GM18508 (cell line): Measurements from ENCODE around the gene ZNF302.
"Not testable (repeated sequence)": the region's sequence is repeated elsewhere in the genome, so short reads cannot be mapped to it uniquely, and the experiment has no call there.

Experiments
- ATAC-seq: cut with Tn5 transposase; IDR thresholded peaks from one replicate; pipeline ENCODE4 v1.9.1; 2021; ENCODE audit warnings: moderate number of reproducible peaks; ENCODE audit not compliant: insufficient read depth, unreplicated experiment

ZNF302 gene

GRCh38 chr19:34677386-34678084, at the start of gene ZNF302:
TSS of gene ZNF302 (plus strand) at chr19:34677678. CDS start at chr19:34678805, 1,127 bp downstream.
- peak; percentile 91 for ATAC-seq

DNA sequence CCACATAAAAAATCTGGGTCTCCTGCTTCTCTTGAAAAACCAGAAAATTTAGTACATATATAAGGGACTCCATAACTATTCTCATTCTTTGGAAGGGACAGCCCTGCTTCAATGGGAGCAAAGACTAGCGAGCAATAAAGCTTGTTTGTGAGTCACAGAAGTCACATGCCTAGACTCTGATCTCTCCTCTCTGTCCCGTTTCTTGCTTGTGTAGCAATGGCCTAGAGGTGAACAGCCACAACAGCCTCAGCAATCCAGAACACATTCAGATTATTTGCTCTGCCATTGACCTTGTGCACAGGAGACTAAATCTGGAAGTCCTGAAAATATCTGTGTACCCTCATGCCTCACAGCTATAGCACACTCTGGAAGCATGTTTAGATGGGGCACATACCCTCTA, 43.7 kb upstream of the ZNF302 start:
- no peak for ATAC-seq

DNA sequence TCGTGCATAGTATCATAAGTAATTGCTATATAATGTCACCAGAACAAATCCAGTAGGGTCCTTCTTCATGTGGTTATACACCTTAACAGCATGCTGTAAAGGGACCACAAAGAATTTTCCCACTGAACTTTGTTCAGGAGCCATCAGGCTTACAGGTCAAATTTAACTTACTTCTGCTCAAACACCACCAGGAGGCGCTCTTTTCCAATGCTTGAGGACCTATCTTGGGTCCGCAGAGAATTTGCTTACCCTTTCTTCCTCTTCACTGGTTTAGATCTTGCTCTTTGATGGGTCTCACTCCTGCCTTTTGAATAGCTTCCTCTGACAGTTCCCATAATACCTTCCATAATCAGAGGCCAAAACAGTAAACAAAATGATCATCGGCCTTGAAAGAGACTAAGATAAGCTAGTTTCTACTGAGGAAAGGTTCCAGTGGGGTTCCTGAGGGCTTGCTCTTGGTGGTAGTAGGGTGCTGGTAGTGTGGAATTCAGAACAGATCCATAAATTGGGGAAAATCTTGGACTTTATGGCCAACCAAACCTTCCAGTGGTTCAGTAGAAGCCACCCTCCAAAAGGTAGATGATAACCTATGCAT, 37.9 kb upstream of the ZNF302 start:
- ATAC-seq: no peak

DNA sequence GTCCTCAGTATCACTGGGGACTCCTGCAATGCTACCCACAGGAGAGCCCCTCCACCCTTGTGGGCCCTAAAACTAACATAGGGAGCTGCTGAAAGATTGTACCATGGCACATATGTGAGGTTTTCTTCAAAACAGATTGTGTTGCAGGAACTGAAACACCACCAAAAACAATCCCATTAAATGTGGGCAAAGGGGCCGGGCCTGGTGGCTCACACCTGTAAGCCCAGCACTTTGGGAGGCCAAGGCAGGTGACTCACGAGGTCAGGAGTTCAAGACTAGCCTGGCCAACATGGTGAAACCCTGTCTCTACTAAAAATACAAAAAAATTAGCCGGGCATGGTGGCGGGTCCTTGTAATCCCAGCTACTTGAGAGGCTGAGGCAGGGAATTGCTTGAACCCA, 35.2 kb upstream of the ZNF302 start:
- ATAC-seq: no peak

DNA sequence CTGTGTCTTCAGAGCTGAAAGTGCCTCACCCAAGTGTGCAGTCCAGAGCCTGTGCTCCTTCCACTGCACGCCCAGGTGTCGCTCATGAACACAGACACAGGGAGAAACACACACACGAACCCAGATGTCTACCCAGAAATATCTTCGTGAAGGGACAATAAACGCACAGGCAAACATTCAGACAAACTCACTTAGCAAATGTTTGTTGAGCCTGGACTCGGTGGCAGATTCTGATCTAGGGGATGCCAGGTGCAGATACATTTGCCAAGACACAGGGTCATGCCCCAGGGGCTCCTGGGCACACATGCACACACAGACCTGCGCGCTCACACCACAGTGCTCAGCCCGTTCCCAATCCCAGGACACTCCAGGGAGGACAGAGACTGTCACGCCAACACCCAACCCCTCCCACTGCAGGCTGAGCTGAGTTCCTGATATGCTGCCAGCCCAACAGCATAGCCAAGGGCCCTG, 32.5 kb upstream of the ZNF302 start:
- ATAC-seq: no peak

DNA sequence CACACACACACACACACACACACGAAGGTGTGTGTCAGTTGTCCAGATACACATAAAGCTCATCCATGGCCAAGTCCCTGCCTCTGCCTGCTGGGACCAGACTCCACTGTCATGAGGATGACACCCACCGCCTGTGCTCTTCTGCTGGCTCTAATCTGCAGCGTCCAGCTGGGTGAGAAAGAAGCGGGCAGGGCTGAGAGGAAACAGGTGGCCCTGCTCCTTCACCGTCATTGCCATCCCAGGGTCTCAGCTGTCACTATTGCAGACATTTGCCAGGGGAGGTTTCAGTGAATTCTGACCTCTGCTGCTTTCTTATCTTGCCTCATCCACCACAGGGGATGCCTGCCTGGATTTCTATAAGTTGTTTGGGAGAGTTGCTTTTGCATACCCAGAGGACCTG, 31.9 kb upstream of the ZNF302 start:
- ATAC-seq: no peak

GRCh38 chr19:34649886-34650543, 27.5 kb upstream of the ZNF302 start:
- ATAC-seq: no peak

- no peak for ATAC-seq
Measured at GRCh38 chr19:34651747-34652146, 25.7 kb upstream of the ZNF302 start.

DNA sequence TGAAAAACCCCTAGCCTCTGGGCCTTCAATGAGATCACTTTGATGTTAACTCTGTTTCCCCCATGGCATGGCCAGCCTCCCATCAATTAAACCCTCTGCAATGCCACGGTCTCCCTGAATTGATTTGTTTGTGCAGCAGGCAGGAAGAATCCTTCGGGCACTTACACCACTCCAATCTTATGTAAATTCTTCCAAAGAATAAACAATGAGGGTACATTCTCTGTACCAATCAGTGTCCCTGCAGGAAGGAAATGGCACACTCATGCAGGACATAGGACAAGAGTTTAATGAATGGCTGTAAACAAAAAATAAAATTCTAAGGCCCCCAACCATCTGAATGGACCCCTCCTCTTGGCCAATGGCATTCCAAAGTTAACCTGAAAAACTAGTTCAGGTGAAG, 22.7 kb upstream of the ZNF302 start:
- no peak for ATAC-seq

DNA sequence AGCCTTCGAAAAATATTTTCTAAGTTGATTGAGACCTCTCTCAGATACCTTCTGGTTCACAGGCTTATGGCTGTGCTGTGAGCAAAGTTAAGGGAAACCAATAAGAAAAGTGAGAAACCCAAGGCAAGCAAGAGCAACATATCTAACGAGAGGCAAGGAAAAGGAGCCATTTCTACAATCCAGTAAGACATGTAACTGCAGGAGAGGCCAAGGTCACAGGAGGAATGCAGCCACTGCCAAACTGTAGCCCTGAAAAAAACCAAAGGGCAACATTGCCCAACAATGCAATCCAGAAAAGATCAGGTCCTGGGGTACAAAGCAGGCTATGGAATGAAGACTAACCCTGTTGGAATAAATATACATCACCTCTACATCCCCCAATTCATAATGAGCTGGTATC, 21.8 kb upstream of the ZNF302 start:
- no peak for ATAC-seq

- ATAC-seq: no peak
Measured at GRCh38 chr19:34661357-34661756, 16.1 kb upstream of the ZNF302 start.

DNA sequence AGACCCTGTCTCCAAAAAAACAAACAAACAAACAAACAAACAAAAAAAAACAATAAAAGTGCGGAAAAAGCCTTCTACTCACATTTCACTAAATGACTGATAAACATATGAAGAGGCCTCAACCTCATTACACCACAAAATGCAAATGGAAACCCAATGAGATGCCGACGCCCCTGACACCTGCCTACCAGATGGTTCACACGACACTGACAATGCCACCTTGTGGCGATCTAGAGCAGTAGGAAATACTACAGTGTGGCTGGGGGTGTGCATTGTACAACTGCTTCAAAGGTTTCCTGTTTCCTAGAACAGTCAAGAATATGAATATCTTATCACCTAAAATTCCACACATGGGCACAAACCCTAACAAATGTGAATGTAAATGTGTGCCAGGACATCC, 14.6 kb upstream of the ZNF302 start:
- no peak for ATAC-seq

DNA sequence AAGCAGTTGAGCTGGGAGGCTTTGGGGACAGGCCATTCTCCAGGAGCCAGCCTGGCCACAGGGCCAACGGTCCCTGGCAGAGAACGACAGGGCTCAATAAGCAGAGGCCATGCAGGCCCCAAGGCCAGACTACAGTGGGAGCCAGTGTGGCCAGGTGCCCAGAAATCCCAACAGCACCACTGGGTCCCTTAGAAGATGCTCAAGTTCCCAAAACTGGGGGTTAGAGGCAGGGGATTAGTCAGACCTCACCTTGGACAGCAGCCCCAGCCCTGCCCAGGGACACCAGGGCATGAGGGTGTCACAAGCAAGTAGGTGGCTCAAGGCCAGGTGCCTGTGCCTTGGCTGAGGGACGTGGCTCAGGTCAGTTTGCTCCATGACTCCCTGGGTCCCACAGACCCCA, 13.3 kb upstream of the ZNF302 start:
- ATAC-seq: no peak

- ATAC-seq: no peak
Measured at GRCh38 chr19:34664870-34665269, 12.6 kb upstream of the ZNF302 start.

- ATAC-seq: not testable (repeated sequence)
Measured at GRCh38 chr19:34665275-34665674, 12.2 kb upstream of the ZNF302 start.

- ATAC-seq: no peak
Measured at GRCh38 chr19:34666200-34666957, 11.1 kb upstream of the ZNF302 start.

DNA sequence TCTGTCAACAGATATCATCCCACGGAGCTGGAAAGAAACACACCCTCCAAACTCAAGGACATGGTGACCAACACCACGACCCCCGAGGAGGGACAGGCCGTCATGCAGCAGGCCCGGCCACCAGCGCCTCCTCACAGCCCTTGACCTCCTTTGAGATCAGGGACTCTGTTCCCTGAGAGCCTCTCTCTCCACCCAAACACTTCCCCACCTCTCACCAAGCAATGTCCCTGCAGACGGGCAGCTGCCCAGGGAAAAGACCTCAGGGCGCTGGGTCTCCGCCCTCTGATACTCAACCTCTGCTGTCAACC, 10.6 kb upstream of the ZNF302 start:
- ATAC-seq: no peak

- ATAC-seq: no peak
Measured at GRCh38 chr19:34667349-34668076, 10.0 kb upstream of the ZNF302 start.

DNA sequence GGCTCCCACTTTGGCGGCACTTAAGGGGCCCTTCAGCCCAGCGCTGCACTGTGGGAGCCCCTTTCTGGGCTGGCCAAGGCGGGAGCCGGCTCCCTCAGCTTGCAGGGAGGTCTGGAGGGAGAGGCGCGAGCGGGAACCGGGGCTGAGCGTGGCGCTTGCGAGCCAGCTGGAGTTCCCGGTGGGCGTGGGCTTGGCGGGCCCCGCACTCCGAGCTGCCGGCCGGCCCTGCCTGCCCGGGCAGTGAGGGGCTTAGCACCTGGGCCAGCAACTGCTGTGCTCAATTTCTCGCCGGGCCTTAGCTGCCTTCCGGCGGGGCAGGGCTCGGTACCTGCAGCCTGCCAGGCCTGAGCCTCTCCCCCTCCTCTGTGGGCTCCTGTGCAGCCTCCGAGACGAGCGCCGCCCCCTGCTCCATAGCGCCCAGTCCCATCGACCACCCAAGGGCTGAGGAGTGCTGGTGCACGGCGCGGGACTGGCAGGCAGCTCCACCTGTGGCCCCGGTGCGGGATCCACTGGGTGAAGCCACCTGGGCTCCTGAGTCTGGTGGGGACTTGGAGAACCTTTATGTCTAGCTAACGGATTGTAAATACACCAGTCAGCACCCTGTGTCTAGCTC, 9.3 kb upstream of the ZNF302 start:
- not testable (repeated sequence) for ATAC-seq

DNA sequence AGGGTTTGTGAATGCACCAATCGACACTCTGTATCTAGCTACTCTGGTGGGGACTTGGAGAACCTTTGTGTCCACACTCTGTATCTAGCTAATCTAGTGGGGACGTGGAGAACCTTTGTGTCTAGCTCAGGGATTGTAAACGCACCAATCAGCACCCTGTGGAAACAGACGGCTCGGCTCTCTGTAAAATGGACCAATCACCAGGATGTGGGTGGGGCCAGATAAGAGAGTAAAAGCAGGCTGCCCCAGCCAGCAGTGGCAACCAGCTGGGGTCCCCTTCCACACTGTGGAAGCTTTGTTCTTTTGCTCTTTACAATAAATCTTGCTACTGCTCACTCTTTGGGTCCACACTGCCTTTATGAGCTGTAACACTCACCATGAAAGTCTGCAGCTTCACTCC, 8.8 kb upstream of the ZNF302 start:
- ATAC-seq: not testable (repeated sequence)
